Liver (tissue), 9 donors: ENCODE results near the gene SH3PXD2A. TPM values are rescaled to one million over a fixed set of nuclear protein-coding genes. Genes with fewer than 3 reads are reported as not detected.

Source experiments
- DNase-seq: peaks from one replicate; pipeline ENCODE4 v3.0.0-alpha.2; 2017; ENCODE audit warnings: low spot score
- H3K27ac ChIP-seq, 2 donors: one replicate each; pipeline ENCODE4 v1.7.0; 2013; ENCODE audit warnings: inconsistent platforms in 2 of 2, low read length in 2 of 2, control low read depth in 1 of 2, low read depth in 1 of 2, mild to moderate bottlenecking in 1 of 2
- H3K27me3 ChIP-seq, 4 donors: one replicate each; pipeline versions ENCODE4 v1.6.1 to v1.7.0; 2013; ENCODE audit warnings: low read length in 3 of 4, inconsistent platforms in 1 of 4, mild to moderate bottlenecking in 1 of 4, moderate library complexity in 1 of 4; ENCODE audit not compliant: control insufficient read depth in 4 of 4, insufficient read depth in 4 of 4
- H3K36me3 ChIP-seq, 4 donors: one replicate each; pipeline versions ENCODE4 v1.6.1 to v1.7.0; 2013; ENCODE audit warnings: low read length in 3 of 4, mild to moderate bottlenecking in 3 of 4, low read depth in 1 of 4, moderate library complexity in 1 of 4; ENCODE audit not compliant: control insufficient read depth in 4 of 4, insufficient read depth in 3 of 4
- H3K4me1 ChIP-seq, 4 donors: one replicate each; pipeline versions ENCODE4 v1.6.1 to v1.7.0; 2013; ENCODE audit warnings: low read length in 3 of 4, mild to moderate bottlenecking in 3 of 4, moderate library complexity in 1 of 4; ENCODE audit not compliant: control insufficient read depth in 4 of 4, insufficient read depth in 4 of 4
- H3K4me3 ChIP-seq, 3 donors: one replicate each; pipeline versions ENCODE4 v1.6.1 to v1.7.0; 2013; ENCODE audit warnings: low read length in 3 of 3, control low read depth in 1 of 3, low read depth in 1 of 3, mild to moderate bottlenecking in 1 of 3
- H3K9ac ChIP-seq, 2 donors: one replicate each; pipeline ENCODE4 v1.7.0; 2013; ENCODE audit warnings: low read length in 2 of 2, mild to moderate bottlenecking in 2 of 2, moderate library complexity in 2 of 2, control low read depth in 1 of 2, low read depth in 1 of 2
- H3K9me3 ChIP-seq, 4 donors: one replicate each; pipeline versions ENCODE4 v1.6.1 to v1.7.0; 2013; ENCODE audit warnings: low read length in 3 of 4; ENCODE audit not compliant: control insufficient read depth in 4 of 4
- CTCF ChIP-seq: fragments of 150-350 bp; IDR thresholded peaks from 2 replicates; pipeline ENCODE4 v1.5.1; 2017; ENCODE audit warnings: improper control_type of control experiment, low read depth, low read length; ENCODE audit not compliant: missing input control
- EGR1 ChIP-seq, 2 donors: IDR thresholded peaks; 2 replicates each; pipeline ENCODE4 v1.6.1; 2016 to 2018; ENCODE audit warnings: antibody characterized with exemption in 2 of 2, low read depth in 2 of 2
- FOXA1 ChIP-seq: IDR thresholded peaks from 2 replicates; pipeline ENCODE4 v1.6.1; 2016; ENCODE audit warnings: antibody characterized with exemption
- FOXA2 ChIP-seq: IDR thresholded peaks from 2 replicates; pipeline ENCODE4 v1.6.1; 2016; ENCODE audit warnings: antibody characterized with exemption
- GABPA ChIP-seq, 2 donors: IDR thresholded peaks in 1 of 2; conservative IDR thresholded peaks in 1 of 2; 2 replicates each; pipeline ENCODE4 v1.6.1; 2016; ENCODE audit warnings: antibody characterized with exemption in 2 of 2, mild to moderate bottlenecking in 1 of 2, moderate library complexity in 1 of 2
- HNF4A ChIP-seq, 2 donors: conservative IDR thresholded peaks; 2 replicates each; pipeline ENCODE4 v1.6.1; 2016; ENCODE audit warnings: antibody characterized with exemption in 2 of 2, mild to moderate bottlenecking in 2 of 2
- HNF4G ChIP-seq: IDR thresholded peaks from 2 replicates; pipeline ENCODE4 v1.6.1; 2016; ENCODE audit warnings: antibody characterized with exemption
- JUND ChIP-seq, 2 donors: IDR thresholded peaks; 2 replicates each; pipeline ENCODE4 v1.6.1; 2016; ENCODE audit warnings: antibody characterized with exemption in 2 of 2
- MAX ChIP-seq: IDR thresholded peaks from 2 replicates; pipeline ENCODE4 v1.6.1; 2016; ENCODE audit warnings: antibody characterized with exemption
- NR2F2 ChIP-seq: IDR thresholded peaks from 2 replicates; pipeline ENCODE4 v1.6.1; 2016; ENCODE audit warnings: antibody characterized with exemption
- RAD21 ChIP-seq, 2 donors: IDR thresholded peaks; 2 replicates each; pipeline ENCODE4 v1.6.1; 2016; ENCODE audit warnings: antibody characterized with exemption in 2 of 2, mild to moderate bottlenecking in 2 of 2
- RXRA ChIP-seq, 2 donors: IDR thresholded peaks; 2 replicates each; pipeline ENCODE4 v1.6.1; 2017 to 2018; ENCODE audit warnings: antibody characterized with exemption in 2 of 2, mild to moderate bottlenecking in 1 of 2
- SP1 ChIP-seq: IDR thresholded peaks from 2 replicates; pipeline ENCODE4 v1.6.1; 2018; ENCODE audit warnings: antibody characterized with exemption, mild to moderate bottlenecking
- TAF1 ChIP-seq: conservative IDR thresholded peaks from 2 replicates; pipeline ENCODE4 v1.6.1; 2016; ENCODE audit warnings: antibody characterized with exemption, mild to moderate bottlenecking
- YY1 ChIP-seq: IDR thresholded peaks from 2 replicates; pipeline ENCODE4 v1.6.1; 2016; ENCODE audit warnings: antibody characterized with exemption, mild to moderate bottlenecking
- ZBTB33 ChIP-seq: IDR thresholded peaks from 2 replicates; pipeline ENCODE4 v1.6.1; 2016; ENCODE audit warnings: antibody characterized with exemption
- WGBS: extraction: QIAGEN DNeasy Blood & Tissue Kit; methylation state at CpG from one replicate; pipeline ENCODE4 v1.1.7; 2013; 5-methylcytosine and 5-hydroxymethylcytosine counted together
- polyA plus RNA-seq, 2 donors: library from polyadenylated mRNA; stranded (reverse) in 1 of 2; unstranded in 1 of 2; fragments of 200-250 nt in 1 of 2; fragments of >200 nt in 1 of 2; fragmentation: Nextera tagmentation in 1 of 2; extraction: Ambion mirVana in 1 of 2; gene quantifications; one replicate each; pipeline versions ENCODE4 v1.2.1 to v1.2.3, GENCODE V29; 2013 to 2015
- total RNA-seq, 2 donors: library from RNA; depleted of rRNA; stranded (reverse); fragments of >200 nt; gene quantifications; one replicate each; pipeline ENCODE4 v1.2.3, GENCODE V29; 2014
- TF ChIP-seq, protein P1 (sequence below): IDR thresholded peaks from 2 replicates; pipeline ENCODE4 v1.6.1; 2016; ENCODE audit warnings: antibody characterized with exemption
- TF ChIP-seq, protein P2 (sequence below): IDR thresholded peaks from 2 replicates; pipeline ENCODE4 v1.6.1; 2016; ENCODE audit warnings: antibody characterized with exemption, mild to moderate bottlenecking
- donor health status: healthy.
- donor health status: healthy.
- donor health status: healthy.
- donor health status: healthy.
- donor health status: healthy.

Gene SH3PXD2A
- total and polyA plus RNA-seq, 4 donors: 0.82 to 5.5 (median 3.9) TPM

- Histone ChIP-seq H3K27me3 (no peaks in the 10 kb centered on the region), H3K9ac (no peak overlapping the region), H3K4me1 (peaks cover 2 to 16% (median 10%) of the 10 kb centered on the region in 4 donors), H3K9me3 (no peaks in the 10 kb centered on the region), H3K36me3 (no peaks in the 10 kb centered on the region), H3K4me3 (no peak overlapping the region), H3K27ac (no peak overlapping the region)
- 94% methylated on average over 10 of the region's 10 CpGs for WGBS
- no peak for DNase-seq
- TF ChIP-seq RXRA (IDR thresholded peaks at IDR 0.05) (no peak), FOXA2 (no peak), SP1 (no peak), CTCF (no peak), HNF4G (no peak), NR2F2 (no peak), JUND (IDR thresholded peaks at IDR 0.05) (no peak), MAX (no peak), FOXA1 (no peak), GABPA (IDR thresholded peaks at IDR 0.05 in 1 of 2, conservative IDR thresholded peaks at IDR 0.05 in 1 of 2) (no peak), RAD21 (IDR thresholded peaks at IDR 0.05) (no peak), EGR1 (IDR thresholded peaks at IDR 0.05; ENCODE audit: low read depth in 2 of 2) (no peak), ZBTB33 (no peak), TAF1 (no peak), YY1 (no peak), HNF4A (conservative IDR thresholded peaks at IDR 0.05) (no peak)
- TF ChIP-seq, protein P1, sequence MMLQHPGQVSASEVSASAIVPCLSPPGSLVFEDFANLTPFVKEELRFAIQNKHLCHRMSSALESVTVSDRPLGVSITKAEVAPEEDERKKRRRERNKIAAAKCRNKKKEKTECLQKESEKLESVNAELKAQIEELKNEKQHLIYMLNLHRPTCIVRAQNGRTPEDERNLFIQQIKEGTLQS: no peak
- TF ChIP-seq, protein P2, sequence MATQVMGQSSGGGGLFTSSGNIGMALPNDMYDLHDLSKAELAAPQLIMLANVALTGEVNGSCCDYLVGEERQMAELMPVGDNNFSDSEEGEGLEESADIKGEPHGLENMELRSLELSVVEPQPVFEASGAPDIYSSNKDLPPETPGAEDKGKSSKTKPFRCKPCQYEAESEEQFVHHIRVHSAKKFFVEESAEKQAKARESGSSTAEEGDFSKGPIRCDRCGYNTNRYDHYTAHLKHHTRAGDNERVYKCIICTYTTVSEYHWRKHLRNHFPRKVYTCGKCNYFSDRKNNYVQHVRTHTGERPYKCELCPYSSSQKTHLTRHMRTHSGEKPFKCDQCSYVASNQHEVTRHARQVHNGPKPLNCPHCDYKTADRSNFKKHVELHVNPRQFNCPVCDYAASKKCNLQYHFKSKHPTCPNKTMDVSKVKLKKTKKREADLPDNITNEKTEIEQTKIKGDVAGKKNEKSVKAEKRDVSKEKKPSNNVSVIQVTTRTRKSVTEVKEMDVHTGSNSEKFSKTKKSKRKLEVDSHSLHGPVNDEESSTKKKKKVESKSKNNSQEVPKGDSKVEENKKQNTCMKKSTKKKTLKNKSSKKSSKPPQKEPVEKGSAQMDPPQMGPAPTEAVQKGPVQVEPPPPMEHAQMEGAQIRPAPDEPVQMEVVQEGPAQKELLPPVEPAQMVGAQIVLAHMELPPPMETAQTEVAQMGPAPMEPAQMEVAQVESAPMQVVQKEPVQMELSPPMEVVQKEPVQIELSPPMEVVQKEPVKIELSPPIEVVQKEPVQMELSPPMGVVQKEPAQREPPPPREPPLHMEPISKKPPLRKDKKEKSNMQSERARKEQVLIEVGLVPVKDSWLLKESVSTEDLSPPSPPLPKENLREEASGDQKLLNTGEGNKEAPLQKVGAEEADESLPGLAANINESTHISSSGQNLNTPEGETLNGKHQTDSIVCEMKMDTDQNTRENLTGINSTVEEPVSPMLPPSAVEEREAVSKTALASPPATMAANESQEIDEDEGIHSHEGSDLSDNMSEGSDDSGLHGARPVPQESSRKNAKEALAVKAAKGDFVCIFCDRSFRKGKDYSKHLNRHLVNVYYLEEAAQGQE: no peak
These were observed 282.8 kb downstream of the SH3PXD2A start for GRCh38 chr10:103572347-103573204.
